Endothelial cell of umbilical vein (primary cell): ENCODE data around the gene MEF2D. TPM values are rescaled to one million over a fixed set of nuclear protein-coding genes. Genes with fewer than 3 reads are reported as not detected.

Experiments used
- BruUV-seq: library from RNA; stranded (reverse); fragments of 400-500 nt; replicated peaks from 2 replicates; lab custom pipeline; 2021; lab: Mats Ljungman, UMichigan
- CTCF ChIA-PET: fragments of 300-600, 350-600 bp; sonication (Branson Sonifier 250); formaldehyde crosslinking; loops from one replicate; lab custom pipeline; 2021; ENCODE audit warnings: antibody characterized with exemption, inconsistent platforms; lab: Charles Lee
- POLR2A ChIA-PET: fragments of 300-600, 350-600 bp; sonication (Branson Sonifier 250); formaldehyde crosslinking; loops from one replicate; lab custom pipeline; 2021; ENCODE audit warnings: antibody characterized with exemption, inconsistent platforms; lab: Charles Lee
- DNase-seq: peaks from one replicate; pipeline ENCODE4 v3.0.0-alpha.2; 2011; ENCODE audit warnings: low read depth, low spot score
- FAIRE-seq: peaks from 2 replicates; lab custom pipeline; 2011; peaks lifted over from hg19 to GRCh38; lab: Jason Lieb, UNC
- H2AFZ ChIP-seq: 2 replicates; pipeline ENCODE4 v1.6.0; 2012; ENCODE audit warnings: low read depth, low read length, control low read depth, inconsistent platforms
- H3K27ac ChIP-seq: 2 replicates; pipeline ENCODE4 v1.5.1; 2011; ENCODE audit warnings: low read depth, mild to moderate bottlenecking, control low read depth, low read length, moderate library complexity; ENCODE audit not compliant: insufficient read depth
- H3K27me3 ChIP-seq, 2 experiments: 2 replicates each; pipeline versions ENCODE4 v1.6.0 to v1.6.1; 2011; ENCODE audit warnings: low read length in 2 of 2, mixed read lengths in 1 of 2; ENCODE audit not compliant: control insufficient read depth in 2 of 2, insufficient read depth in 2 of 2
- H3K36me3 ChIP-seq, 2 experiments: 2 replicates in 1 of 2; 3 replicates in 1 of 2; pipeline ENCODE4 v1.5.1; 2011; ENCODE audit warnings: low read length in 2 of 2, mild to moderate bottlenecking in 1 of 2, moderate library complexity in 1 of 2; ENCODE audit not compliant: control insufficient read depth in 2 of 2, insufficient read depth in 2 of 2; ENCODE audit errors: extremely low read depth in 1 of 2
- H3K4me1 ChIP-seq: 3 replicates; pipeline ENCODE4 v1.5.1; 2011; ENCODE audit warnings: mild to moderate bottlenecking, low read length; ENCODE audit not compliant: control insufficient read depth, insufficient read depth; ENCODE audit errors: extremely low read depth
- H3K4me2 ChIP-seq: 2 replicates; pipeline ENCODE4 v1.6.1; 2011; ENCODE audit warnings: low read length, control low read depth, mixed read lengths; ENCODE audit not compliant: insufficient read depth
- H3K4me3 ChIP-seq, 3 experiments: fragments of 200-600 bp in 1 of 3; sonication (generic), shearing (Covaris generic) in 1 of 3; replicated peaks in 1 of 3; 2 replicates each; pipeline ENCODE4 v1.5.1; 2011 to 2016; ENCODE audit warnings: control low read depth in 3 of 3, low read length in 3 of 3, mild to moderate bottlenecking in 2 of 3, inconsistent platforms in 1 of 3, low read depth in 1 of 3, moderate library complexity in 1 of 3; ENCODE audit not compliant: insufficient read depth in 1 of 3
- H3K79me2 ChIP-seq: 2 replicates; pipeline ENCODE4 v1.6.0; 2012; ENCODE audit warnings: low read length, inconsistent platforms; ENCODE audit not compliant: control insufficient read depth, insufficient read depth
- H3K9ac ChIP-seq: replicated peaks from 2 replicates; pipeline ENCODE3; 2011; ENCODE audit warnings: low read length, control low read depth; ENCODE audit not compliant: insufficient read depth; ENCODE audit errors: extremely low read depth
- H3K9me1 ChIP-seq: replicated peaks from 3 replicates; pipeline ENCODE4 v1.6.0; 2011; ENCODE audit warnings: mild to moderate bottlenecking, low read length; ENCODE audit not compliant: control insufficient read depth, insufficient read depth; ENCODE audit errors: extremely low read depth
- H3K9me3 ChIP-seq: replicated peaks from 2 replicates; pipeline ENCODE4 v1.5.1; 2012; ENCODE audit warnings: low read length, inconsistent platforms; ENCODE audit not compliant: control insufficient read depth, insufficient read depth
- H4K20me1 ChIP-seq: replicated peaks from 2 replicates; pipeline ENCODE3; 2011; ENCODE audit warnings: mild to moderate bottlenecking, low read length; ENCODE audit not compliant: control insufficient read depth, insufficient read depth; ENCODE audit errors: extremely low read depth
- CTCF ChIP-seq, 2 donors: IDR thresholded peaks; 1 replicate in 1 of 2; 2 replicates in 1 of 2; pipeline ENCODE4 v1.5.1; 2011; ENCODE audit warnings: low read length in 2 of 2, mild to moderate bottlenecking in 2 of 2, moderate library complexity in 2 of 2, control low read depth in 1 of 2, inconsistent platforms in 1 of 2, low read depth in 1 of 2; ENCODE audit not compliant: insufficient read depth in 1 of 2; ENCODE audit errors: extremely low read depth in 1 of 2
- EZH2 ChIP-seq: IDR thresholded peaks from 2 replicates; pipeline ENCODE4 v1.6.1; 2012; ENCODE audit warnings: borderline replicate concordance, low read depth, mild to moderate bottlenecking, moderate library complexity, low read length, inconsistent platforms; ENCODE audit not compliant: severe bottlenecking
- FOS ChIP-seq: IDR thresholded peaks from 2 replicates; pipeline ENCODE4 v1.6.1; 2011; ENCODE audit warnings: mild to moderate bottlenecking, low read length, moderate library complexity, borderline replicate concordance; ENCODE audit not compliant: insufficient read depth
- GATA2 ChIP-seq: IDR thresholded peaks from 2 replicates; pipeline ENCODE4 v1.7.0; 2011; ENCODE audit warnings: low read depth, mild to moderate bottlenecking, moderate library complexity, mixed read lengths, low read length; ENCODE audit not compliant: insufficient read length, insufficient read depth
- JUN ChIP-seq: IDR thresholded peaks from 2 replicates; pipeline ENCODE4 v1.6.1; 2011; ENCODE audit warnings: borderline replicate concordance, low read depth; ENCODE audit not compliant: insufficient read length, insufficient read depth
- MYC ChIP-seq: IDR thresholded peaks from one replicate; pipeline ENCODE4 v1.6.1; 2011; ENCODE audit warnings: mild to moderate bottlenecking, low read depth, low read length
- POLR2A ChIP-seq: IDR thresholded peaks from 2 replicates; pipeline ENCODE4 v1.6.1; 2012; ENCODE audit warnings: low read depth, mild to moderate bottlenecking, control low read depth, low read length
- POLR2AphosphoS5 ChIP-seq: IDR thresholded peaks from 2 replicates; pipeline ENCODE4 v1.6.1; 2012; ENCODE audit warnings: low read depth, mild to moderate bottlenecking, control low read depth, low read length, moderate library complexity; ENCODE audit not compliant: insufficient read depth
- dilution Hi-C: fragments of 300-500 bp; cut with MboI; formaldehyde crosslinking; loops from one replicate; pipeline ENCODE4 v1.15.0; 2019; ENCODE audit warnings: low sequenced_read_pairs; ENCODE audit not compliant: extremely low pct_ligation_motif_present
- intact Hi-C: fragments of 100-400 bp; cut with micrococcal nuclease; formaldehyde crosslinking; loops from one replicate; pipeline ENCODE4 v1.10.0; 2022
- polyA plus RNA-seq, 4 experiments: library from polyadenylated mRNA; depleted of rRNA in 3 of 4; stranded (reverse) in 3 of 4; unstranded in 1 of 4; fragments of >200 nt; gene quantifications; 2 replicates each; pipeline versions ENCODE4 v1.2.1 to v1.2.3, GENCODE V29; 2011 to 2012; ENCODE audit warnings: missing spikeins in 1 of 4
- total RNA-seq: library from RNA; stranded (reverse); gene quantifications from 2 replicates; pipeline ENCODE4 v1.2.3, GENCODE V29; 2021
- TF ChIP-seq, protein P1 (sequence below): IDR thresholded peaks from 2 replicates; pipeline ENCODE4 v1.6.1; 2011; ENCODE audit not compliant: insufficient read depth, insufficient read length

The MEF2D gene
- total and polyA plus RNA-seq, 2 donors (not counting 3 experiments of a cell fraction or from before 2014, with no cell fraction given): 45.4 to 52.2 TPM

DNA sequence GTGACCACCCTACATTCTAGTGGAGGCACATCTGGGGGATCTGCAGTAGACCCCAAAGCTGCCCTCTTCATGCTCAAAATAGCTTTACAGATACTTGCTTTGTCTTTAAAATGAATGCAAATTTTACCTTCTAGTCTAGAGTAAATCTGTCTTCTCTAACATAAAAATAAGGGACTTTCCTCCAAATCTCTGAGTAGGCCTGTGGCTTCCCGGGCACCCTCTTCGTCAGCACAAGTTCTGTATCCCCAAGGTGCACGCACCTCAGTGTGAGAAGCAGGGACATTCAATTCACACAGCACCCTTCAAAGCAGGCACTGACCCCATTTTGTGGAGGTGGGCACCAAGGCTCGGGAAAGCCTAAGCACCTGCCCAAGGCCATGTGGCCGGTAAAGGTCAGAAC lies 19.0 kb downstream of the MEF2D start:
- no peak overlapping the region for H3K27ac ChIP-seq
- POLR2A ChIA-PET: no interaction called here
- dilution Hi-C loops (no loop called here), intact Hi-C loops (loop anchor here (2.0 to 5.0 kb wide), 2 partner anchors 46 to 91 kb away; partner anchors contain the start of gene IQGAP3)
- CTCF ChIA-PET: interaction anchor here (1.2 to 3.2 kb wide), 24 partner anchors 11 to 127 kb away, joined by 3 to 149 read pairs (median 18); partner anchors contain the start of genes IQGAP3, MEF2D, NAXE and TTC24
- H3K9ac ChIP-seq: no peak overlapping the region
- no TSS peak for BruUV-seq
- peaks cover 8% of the 10 kb centered on the region for H3K4me1 ChIP-seq
- no peak for FAIRE-seq
- no peak overlapping the region for H3K4me2 ChIP-seq
- no peak overlapping the region for H3K4me3 ChIP-seq
- peaks cover 3% of the 10 kb centered on the region for H4K20me1 ChIP-seq
- H3K79me2 ChIP-seq: peaks cover 26% of the 10 kb centered on the region
- no peaks in the 10 kb centered on the region for H3K27me3 ChIP-seq
- H2AFZ ChIP-seq: no peak overlapping the region
- no peaks in the 10 kb centered on the region for H3K9me1 ChIP-seq
- no peaks in the 10 kb centered on the region for H3K9me3 ChIP-seq
- TF ChIP-seq, protein P1, sequence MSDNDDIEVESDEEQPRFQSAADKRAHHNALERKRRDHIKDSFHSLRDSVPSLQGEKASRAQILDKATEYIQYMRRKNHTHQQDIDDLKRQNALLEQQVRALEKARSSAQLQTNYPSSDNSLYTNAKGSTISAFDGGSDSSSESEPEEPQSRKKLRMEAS: no peak
- no peak for TF ChIP-seq JUN
- no peak for TF ChIP-seq FOS
- no peak for TF ChIP-seq CTCF (IDR thresholded peaks at IDR 0.05; ENCODE audit: extremely low read depth in 1 of 2, insufficient read depth in 1 of 2, low read depth in 1 of 2, low read length in 2 of 2)
- TF ChIP-seq POLR2A: no peak
- no peak for TF ChIP-seq EZH2
- TF ChIP-seq MYC: no peak
- TF ChIP-seq GATA2: no peak
- TF ChIP-seq POLR2AphosphoS5: no peak
- no peak for DNase-seq
- H3K36me3 ChIP-seq: peaks cover 18 to 52% of the 10 kb centered on the region in 2 experiments
